Body of pancreas (tissue), 4 donors: ENCODE measurements around the gene GRID1. TPM values are rescaled to one million over a fixed set of nuclear protein-coding genes. Genes with fewer than 3 reads are reported as not detected.

Source experiments
- ATAC-seq: fragments of 150-250 bp; one replicate; pipeline ENCODE4 v1.9.1; 2016
- DNase-seq, 4 donors: peaks; one replicate each; pipeline ENCODE4 v3.0.0-alpha.2; 2019
- H3K27ac ChIP-seq, 4 donors: fragments of 200-600 bp; sonication (generic); 1 replicate in 3 of 4; 2 replicates in 1 of 4; pipeline versions ENCODE4 v1.5.1 to v1.6.1; 2016 to 2019; ENCODE audit warnings: mild to moderate bottlenecking in 1 of 4, mixed read lengths in 1 of 4, moderate library complexity in 1 of 4
- H3K27me3 ChIP-seq, 2 donors: fragments of 200-600 bp; sonication (generic); one replicate each; pipeline ENCODE4 v1.6.0; 2016; ENCODE audit warnings: mild to moderate bottlenecking in 1 of 2
- H3K36me3 ChIP-seq, 2 donors: fragments of 200-600 bp; sonication (generic); replicated peaks in 1 of 2; 2 replicates each; pipeline ENCODE4 v1.5.1; 2016; ENCODE audit warnings: low read depth in 2 of 2; ENCODE audit not compliant: insufficient read depth in 1 of 2
- H3K4me1 ChIP-seq: fragments of 200-600 bp; sonication (generic); one replicate; pipeline ENCODE4 v1.6.0; 2016
- H3K4me3 ChIP-seq, 2 donors: fragments of 200-600 bp; sonication (generic); 1 replicate in 1 of 2; 2 replicates in 1 of 2; pipeline ENCODE4 v1.5.1; 2016 to 2019
- H3K9me3 ChIP-seq, 3 donors: fragments of 200-600 bp; sonication (generic); 1 replicate in 2 of 3; 2 replicates in 1 of 3; pipeline ENCODE4 v1.5.1; 2016
- CTCF ChIP-seq, 7 experiments: fragments of 450-650 bp in 4 of 7; fragments of 200-600 bp in 3 of 7; sonication (generic) in 3 of 7; IDR thresholded peaks; one replicate each; pipeline ENCODE4 v1.5.1; 2016 to 2019; ENCODE audit warnings: antibody characterized with exemption in 7 of 7
- POLR2A ChIP-seq, 3 donors: fragments of 450-650 bp; IDR thresholded peaks; one replicate each; pipeline ENCODE4 v1.6.1; 2016; ENCODE audit warnings: antibody characterized with exemption in 3 of 3, mild to moderate bottlenecking in 2 of 3
- WGBS, 2 donors: methylation state at CpG; one replicate each; pipeline ENCODE4 v1.1.5; 2017; 5-methylcytosine and 5-hydroxymethylcytosine counted together
- intact Hi-C: fragments of 100-400 bp; cut with DNase I; formaldehyde crosslinking; loops from one replicate; pipeline ENCODE4 v1.15.1; 2023
- total RNA-seq, 2 donors: library from RNA; depleted of rRNA; stranded (reverse); fragments of >200 nt; gene quantifications; one replicate each; pipeline ENCODE4 v1.1.0, GENCODE V29; 2016

GRID1 gene
- total RNA-seq, 2 donors from 2014 or later, result 1.0 to 1.6 TPM

- Histone ChIP-seq H3K9me3 (no peaks in the 10 kb centered on the region), H3K36me3 (no peaks in the 10 kb centered on the region), H3K4me3 (no peak overlapping the region), H3K4me1 (peaks cover 5% of the 10 kb centered on the region), H3K27me3 (no peaks in the 10 kb centered on the region), H3K27ac (no peak overlapping the region)
- ATAC-seq (no peak), DNase-seq (peak in 1 of 4 donors; percentile 1)
- no peak for TF ChIP-seq POLR2A (IDR thresholded peaks at IDR 0.05)
- no peak for TF ChIP-seq CTCF (IDR thresholded peaks at IDR 0.05)
- 90 to 93% methylated on average over 7 of the region's 7 CpGs for WGBS, 2 donors
- intact Hi-C loops, result no loop called here
Observed at GRCh38 chr10:86266446-86267242, 100.0 kb downstream of the GRID1 start.

GRCh38 chr10:86265895-86266259, 100.7 kb downstream of the GRID1 start:
- DNase-seq (peak in 1 of 4 donors; percentile 4), ATAC-seq (no peak)
- H3K27me3 ChIP-seq, result no peaks in the 10 kb centered on the region
- intact Hi-C loops, result no loop called here
- no peaks in the 10 kb centered on the region for H3K9me3 ChIP-seq
- no peak overlapping the region for H3K4me3 ChIP-seq
- no peak for TF ChIP-seq CTCF (IDR thresholded peaks at IDR 0.05)
- TF ChIP-seq POLR2A (IDR thresholded peaks at IDR 0.05), result no peak
- peaks cover 5% of the 10 kb centered on the region for H3K4me1 ChIP-seq
- no peaks in the 10 kb centered on the region for H3K36me3 ChIP-seq
- WGBS, 2 donors, result 79 to 96% methylated on average over 3 of the region's 3 CpGs
- H3K27ac ChIP-seq, result no peak overlapping the region

- no peaks in the 10 kb centered on the region for H3K27me3 ChIP-seq
- 75 to 76% methylated on average over 8 of the region's 8 CpGs for WGBS, 2 donors
- H3K27ac ChIP-seq, result no peak overlapping the region
- H3K9me3 ChIP-seq, result no peaks in the 10 kb centered on the region
- intact Hi-C loops, result no loop called here
- TF ChIP-seq CTCF (IDR thresholded peaks at IDR 0.05) (no peak), POLR2A (IDR thresholded peaks at IDR 0.05) (no peak)
- no peak for ATAC-seq
- DNase-seq, result peak in 1 of 4 donors; percentile 10
- H3K4me3 ChIP-seq, result no peak overlapping the region
- no peaks in the 10 kb centered on the region for H3K36me3 ChIP-seq
- peaks cover 5% of the 10 kb centered on the region for H3K4me1 ChIP-seq
Observed at GRCh38 chr10:86265236-86265894, 101.2 kb downstream of the GRID1 start.

- Histone ChIP-seq H3K27me3 (no peaks in the 10 kb centered on the region), H3K4me3 (no peak overlapping the region), H3K4me1 (peaks cover 5% of the 10 kb centered on the region), H3K27ac (no peak overlapping the region), H3K9me3 (no peaks in the 10 kb centered on the region), H3K36me3 (no peaks in the 10 kb centered on the region)
- WGBS, 2 donors, result 63 to 74% methylated on average over 10 to 14 of the region's 14 CpGs
- ATAC-seq, result no peak
- TF ChIP-seq POLR2A (IDR thresholded peaks at IDR 0.05), result no peak
- TF ChIP-seq CTCF (IDR thresholded peaks at IDR 0.05), result no peak
- DNase-seq, result peak in 1 of 4 donors; percentile 6
- intact Hi-C loops, result no loop called here
Observed at GRCh38 chr10:86264481-86265231, 101.9 kb downstream of the GRID1 start.
